Peyer's patch (tissue), 4 donors: ENCODE data around the gene CTAGE1. TPM values are rescaled to one million over a fixed set of nuclear protein-coding genes. Genes with fewer than 3 reads are reported as not detected.
"Not testable (repeated sequence)": the region's sequence is repeated elsewhere in the genome, so short reads cannot be mapped to it uniquely, and the experiment has no call there.

Experiments used
- DNase-seq, 3 donors: peaks; one replicate each; pipeline ENCODE4 v3.0.0-alpha.2; 2017 to 2019
- H3K27ac ChIP-seq, 4 donors: fragments of 200-600 bp; sonication (generic); one replicate each; pipeline ENCODE4 v1.5.1; 2016 to 2019
- H3K27me3 ChIP-seq, 2 donors: fragments of 200-600 bp; sonication (generic); one replicate each; pipeline ENCODE4 v1.5.1; 2019
- H3K36me3 ChIP-seq, 3 donors: fragments of 200-600 bp; sonication (generic); one replicate each; pipeline ENCODE4 v1.5.1; 2016 to 2019
- H3K4me1 ChIP-seq, 4 donors: fragments of 200-600 bp; sonication (generic); one replicate each; pipeline ENCODE4 v1.5.1; 2016 to 2019
- H3K4me3 ChIP-seq, 4 donors: fragments of 200-600 bp; sonication (generic); 1 replicate in 3 of 4; 2 replicates in 1 of 4; pipeline ENCODE4 v1.5.1; 2016 to 2019; ENCODE audit warnings: mild to moderate bottlenecking in 1 of 4
- H3K9me3 ChIP-seq, 4 donors: fragments of 200-600 bp; sonication (generic); one replicate each; pipeline ENCODE4 v1.5.1; 2016 to 2019; ENCODE audit warnings: mild to moderate bottlenecking in 1 of 4
- CTCF ChIP-seq, 6 experiments: fragments of 450-650 bp in 4 of 6; fragments of 200-600 bp in 2 of 6; sonication (generic) in 1 of 6; IDR thresholded peaks; one replicate each; pipeline ENCODE4 v1.5.1; 2017 to 2019; ENCODE audit warnings: antibody characterized with exemption in 6 of 6, mild to moderate bottlenecking in 3 of 6, moderate library complexity in 1 of 6
- POLR2A ChIP-seq, 2 donors: fragments of 450-650 bp; IDR thresholded peaks; one replicate each; pipeline ENCODE4 v1.5.1; 2017; ENCODE audit warnings: antibody characterized with exemption in 2 of 2, mild to moderate bottlenecking in 2 of 2, moderate library complexity in 2 of 2
- total RNA-seq, 4 donors: library from RNA; depleted of rRNA; stranded (reverse); fragments of >200 nt; gene quantifications; one replicate each; pipeline ENCODE4 v1.1.0, GENCODE V29; 2016

CTAGE1 gene
- total RNA-seq, 4 donors from 2014 or later, result not detected

- peak overlapping the region in 1 of 4 donors; percentile 26 for H3K4me3 ChIP-seq
- H3K4me1 ChIP-seq, result peaks cover 0 to 5% (median 0%) of the 10 kb centered on the region in 4 donors
- no peak for DNase-seq
- TF ChIP-seq CTCF (IDR thresholded peaks at IDR 0.05) (no peak), POLR2A (IDR thresholded peaks at IDR 0.05) (no peak)
- no peaks in the 10 kb centered on the region for H3K36me3 ChIP-seq
- no peaks in the 10 kb centered on the region for H3K27me3 ChIP-seq
- peak overlapping the region in 2 of 4 donors; percentile 66 to 68 for H3K27ac ChIP-seq
- peaks cover 0 to 12% (median 0%) of the 10 kb centered on the region in 4 donors for H3K9me3 ChIP-seq
Observed at GRCh38 chr18:22451796-22452195, 34.1 kb upstream of the CTAGE1 start.

GRCh38 chr18:22450766-22451165 is 33.1 kb upstream of the CTAGE1 start:
- H3K36me3 ChIP-seq, H3K27me3 ChIP-seq, DNase-seq, H3K4me1 ChIP-seq, H3K4me3 ChIP-seq, H3K27ac ChIP-seq: not testable (repeated sequence)
- peaks cover 0 to 12% (median 0%) of the 10 kb centered on the region in 4 donors for H3K9me3 ChIP-seq

GRCh38 chr18:22450318-22450717 is 32.6 kb upstream of the CTAGE1 start:
- not testable (repeated sequence) for H3K4me1 ChIP-seq, H3K27me3 ChIP-seq, DNase-seq, H3K4me3 ChIP-seq, H3K27ac ChIP-seq, H3K36me3 ChIP-seq
- H3K9me3 ChIP-seq, result peaks cover 0 to 12% (median 0%) of the 10 kb centered on the region in 4 donors

- peaks cover 0 to 12% (median 0%) of the 10 kb centered on the region in 4 donors for H3K9me3 ChIP-seq
- DNase-seq, H3K27ac ChIP-seq, H3K4me3 ChIP-seq, H3K36me3 ChIP-seq, H3K4me1 ChIP-seq, H3K27me3 ChIP-seq: not testable (repeated sequence)
Observed at GRCh38 chr18:22449753-22450152, 32.0 kb upstream of the CTAGE1 start.

GRCh38 chr18:22448238-22448637 is 30.5 kb upstream of the CTAGE1 start:
- Histone ChIP-seq H3K27ac (no peak overlapping the region), H3K9me3 (peaks cover 0 to 12% (median 0%) of the 10 kb centered on the region in 4 donors), H3K4me1 (peaks cover 0 to 5% (median 0%) of the 10 kb centered on the region in 4 donors), H3K4me3 (no peak overlapping the region), H3K36me3 (no peaks in the 10 kb centered on the region), H3K27me3 (no peaks in the 10 kb centered on the region)
- TF ChIP-seq POLR2A (IDR thresholded peaks at IDR 0.05), result no peak
- no peak for TF ChIP-seq CTCF (IDR thresholded peaks at IDR 0.05)
- DNase-seq, result no peak

- Histone ChIP-seq H3K4me3 (no peak overlapping the region), H3K27me3 (no peaks in the 10 kb centered on the region), H3K36me3 (no peaks in the 10 kb centered on the region), H3K9me3 (peaks cover 0 to 12% (median 0%) of the 10 kb centered on the region in 4 donors), H3K27ac (no peak overlapping the region), H3K4me1 (peaks cover 0 to 5% (median 0%) of the 10 kb centered on the region in 4 donors)
- DNase-seq, result no peak
- TF ChIP-seq POLR2A (IDR thresholded peaks at IDR 0.05), result no peak
- no peak for TF ChIP-seq CTCF (IDR thresholded peaks at IDR 0.05)
Observed at GRCh38 chr18:22447792-22448191, 30.1 kb upstream of the CTAGE1 start.

- Histone ChIP-seq H3K27ac (no peak overlapping the region), H3K9me3 (peaks cover 0 to 12% (median 0%) of the 10 kb centered on the region in 4 donors), H3K27me3 (no peaks in the 10 kb centered on the region), H3K4me1 (peaks cover 0 to 5% (median 0%) of the 10 kb centered on the region in 4 donors), H3K36me3 (no peaks in the 10 kb centered on the region), H3K4me3 (no peak overlapping the region)
- no peak for TF ChIP-seq CTCF (IDR thresholded peaks at IDR 0.05)
- TF ChIP-seq POLR2A (IDR thresholded peaks at IDR 0.05), result no peak
- no peak for DNase-seq
Observed at GRCh38 chr18:22446911-22447310, 29.2 kb upstream of the CTAGE1 start.
